ENCODE measurements around the gene PEX26. TPM values are rescaled to one million over a fixed set of nuclear protein-coding genes. Genes with fewer than 3 reads are reported as not detected.

Gene PEX26
- total and polyA plus RNA-seq, 2 donors (not counting 3 experiments of a cell fraction or from before 2014, with no cell fraction given), result 25.6 to 44.4 TPM

- no peaks in the 10 kb centered on the region for H3K9me3 ChIP-seq (replicated peaks; ENCODE audit: control insufficient read depth, insufficient read depth, low read length)
- intact Hi-C loops (cut with micrococcal nuclease), result no loop called here
- FAIRE-seq, result no peak
- dilution Hi-C loops (cut with MboI; ENCODE audit: extremely low pct_ligation_motif_present, low sequenced_read_pairs), result no loop called here
- no peaks in the 10 kb centered on the region for H3K36me3 ChIP-seq (ENCODE audit: control insufficient read depth in 2 of 2, extremely low read depth in 1 of 2, insufficient read depth in 2 of 2, low read length in 2 of 2)
- H3K4me1 ChIP-seq (ENCODE audit: control insufficient read depth, extremely low read depth, insufficient read depth, low read length), result peaks cover 9% of the 10 kb centered on the region
- ChIA-PET CTCF (no interaction called here), POLR2A (no interaction called here)
- H4K20me1 ChIP-seq (replicated peaks; ENCODE audit: control insufficient read depth, extremely low read depth, insufficient read depth, low read length), result no peaks in the 10 kb centered on the region
- no peak overlapping the region for H3K4me3 ChIP-seq (replicated peaks in 1 of 3; ENCODE audit: insufficient read depth in 1 of 3, low read depth in 1 of 3, low read length in 3 of 3)
- no peaks in the 10 kb centered on the region for H3K79me2 ChIP-seq (ENCODE audit: control insufficient read depth, insufficient read depth, low read length)
- H3K9ac ChIP-seq (replicated peaks; ENCODE audit: extremely low read depth, insufficient read depth, low read length), result no peak overlapping the region
- no peak for DNase-seq (ENCODE audit: low read depth, low spot score)
- H2AFZ ChIP-seq (ENCODE audit: low read depth, low read length), result no peak overlapping the region
- no peak overlapping the region for H3K27ac ChIP-seq (ENCODE audit: insufficient read depth, low read depth, low read length)
- no peaks in the 10 kb centered on the region for H3K9me1 ChIP-seq (replicated peaks; ENCODE audit: control insufficient read depth, extremely low read depth, insufficient read depth, low read length)
- TF ChIP-seq JUN (IDR thresholded peaks at IDR 0.05; ENCODE audit: borderline replicate concordance, insufficient read depth, insufficient read length, low read depth) (no peak), EZH2 (IDR thresholded peaks at IDR 0.05; ENCODE audit: borderline replicate concordance, low read depth, low read length, severe bottlenecking) (no peak), CTCF (IDR thresholded peaks at IDR 0.05; ENCODE audit: extremely low read depth in 1 of 2, insufficient read depth in 1 of 2, low read depth in 1 of 2, low read length in 2 of 2) (no peak), FOS (IDR thresholded peaks at IDR 0.05; ENCODE audit: borderline replicate concordance, insufficient read depth, low read length) (no peak), MYC (IDR thresholded peaks at IDR 0.05; ENCODE audit: low read depth, low read length) (no peak), GATA2 (IDR thresholded peaks at IDR 0.05; ENCODE audit: insufficient read depth, insufficient read length, low read depth, low read length) (no peak), POLR2A (IDR thresholded peaks at IDR 0.05; ENCODE audit: low read depth, low read length) (no peak), MAX (IDR thresholded peaks at IDR 0.05; ENCODE audit: insufficient read depth, insufficient read length) (no peak), POLR2AphosphoS5 (IDR thresholded peaks at IDR 0.05; ENCODE audit: insufficient read depth, low read depth, low read length) (no peak)
- H3K4me2 ChIP-seq (ENCODE audit: insufficient read depth, low read length), result no peak overlapping the region
- H3K27me3 ChIP-seq (ENCODE audit: control insufficient read depth in 2 of 2, insufficient read depth in 2 of 2, low read length in 2 of 2), result no peaks in the 10 kb centered on the region
- no TSS peak for BruUV-seq (replicated peaks)
These were observed 19.0 kb downstream of the PEX26 start for GRCh38 chr22:18096823-18097222.

Data from endothelial cell of umbilical vein (primary cell).